ENCODE data around the gene SRM. TPM values are rescaled to one million over a fixed set of nuclear protein-coding genes. Genes with fewer than 3 reads are reported as not detected.
"Not testable (repeated sequence)": the region's sequence is repeated elsewhere in the genome, so short reads cannot be mapped to it uniquely, and the experiment has no call there.

The SRM gene
- total RNA-seq, 4 donors from 2014 or later = 24.4 to 38.8 (median 31.6) TPM

DNA sequence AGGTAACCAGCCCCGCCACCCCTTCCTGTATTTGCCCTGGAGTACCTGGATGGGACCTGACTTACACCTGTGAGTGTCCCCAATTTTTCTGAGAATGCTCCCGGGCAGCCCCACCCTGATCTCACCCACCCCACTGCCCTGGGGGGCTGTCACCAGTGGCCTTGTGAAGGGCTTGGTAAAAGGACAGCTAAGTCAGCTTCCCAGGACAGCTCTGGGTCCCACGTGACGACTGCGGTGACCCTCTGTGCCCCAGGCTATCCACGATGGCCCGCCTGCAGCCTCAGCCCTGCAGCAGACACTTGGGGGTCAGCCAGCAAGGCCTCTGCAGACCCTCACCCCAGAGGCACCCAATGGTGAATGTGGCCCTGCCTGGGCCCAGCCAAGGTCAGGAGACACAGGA, 5.6 kb downstream of the SRM start:
- no peak for DNase-seq (ENCODE audit: low spot score in 2 of 2)
- no peak overlapping the region for H3K4me3 ChIP-seq (ENCODE audit: low read depth, poor library complexity, severe bottlenecking)
- WGBS, 2 donors = 87 to 94% methylated on average over 2 to 7 of the region's 7 CpGs
- TF ChIP-seq, protein P1, sequence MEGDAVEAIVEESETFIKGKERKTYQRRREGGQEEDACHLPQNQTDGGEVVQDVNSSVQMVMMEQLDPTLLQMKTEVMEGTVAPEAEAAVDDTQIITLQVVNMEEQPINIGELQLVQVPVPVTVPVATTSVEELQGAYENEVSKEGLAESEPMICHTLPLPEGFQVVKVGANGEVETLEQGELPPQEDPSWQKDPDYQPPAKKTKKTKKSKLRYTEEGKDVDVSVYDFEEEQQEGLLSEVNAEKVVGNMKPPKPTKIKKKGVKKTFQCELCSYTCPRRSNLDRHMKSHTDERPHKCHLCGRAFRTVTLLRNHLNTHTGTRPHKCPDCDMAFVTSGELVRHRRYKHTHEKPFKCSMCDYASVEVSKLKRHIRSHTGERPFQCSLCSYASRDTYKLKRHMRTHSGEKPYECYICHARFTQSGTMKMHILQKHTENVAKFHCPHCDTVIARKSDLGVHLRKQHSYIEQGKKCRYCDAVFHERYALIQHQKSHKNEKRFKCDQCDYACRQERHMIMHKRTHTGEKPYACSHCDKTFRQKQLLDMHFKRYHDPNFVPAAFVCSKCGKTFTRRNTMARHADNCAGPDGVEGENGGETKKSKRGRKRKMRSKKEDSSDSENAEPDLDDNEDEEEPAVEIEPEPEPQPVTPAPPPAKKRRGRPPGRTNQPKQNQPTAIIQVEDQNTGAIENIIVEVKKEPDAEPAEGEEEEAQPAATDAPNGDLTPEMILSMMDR (IDR thresholded peaks at IDR 0.05) = no peak
- TF ChIP-seq POLR2A (IDR thresholded peaks at IDR 0.05) = no peak
- intact Hi-C loops (cut with DNase I; ENCODE audit: low total_unique reads) = no loop called here

GRCh38 chr1:11053758-11054137, 6.1 kb downstream of the SRM start:
- TF ChIP-seq POLR2A (IDR thresholded peaks at IDR 0.05) = no peak
- TF ChIP-seq, protein P1 (IDR thresholded peaks at IDR 0.05) = no peak
- no peak for DNase-seq (ENCODE audit: low spot score in 2 of 2)
- 60 to 64% methylated on average over 9 to 10 of the region's 10 CpGs for WGBS, 2 donors
- H3K4me3 ChIP-seq (ENCODE audit: low read depth, poor library complexity, severe bottlenecking) = no peak overlapping the region
- intact Hi-C loops (cut with DNase I; ENCODE audit: low total_unique reads) = no loop called here

- intact Hi-C loops (cut with DNase I; ENCODE audit: low total_unique reads) = no loop called here
- no peak for TF ChIP-seq POLR2A (IDR thresholded peaks at IDR 0.05)
- TF ChIP-seq, protein P1 (IDR thresholded peaks at IDR 0.05) = no peak
- no peak overlapping the region for H3K4me3 ChIP-seq (ENCODE audit: low read depth, poor library complexity, severe bottlenecking)
- no peak for DNase-seq (ENCODE audit: low spot score in 2 of 2)
- 23 to 39% methylated on average over 20 to 25 of the region's 29 CpGs for WGBS, 2 donors
These were observed 6.7 kb downstream of the SRM start for GRCh38 chr1:11052839-11053757.

DNA sequence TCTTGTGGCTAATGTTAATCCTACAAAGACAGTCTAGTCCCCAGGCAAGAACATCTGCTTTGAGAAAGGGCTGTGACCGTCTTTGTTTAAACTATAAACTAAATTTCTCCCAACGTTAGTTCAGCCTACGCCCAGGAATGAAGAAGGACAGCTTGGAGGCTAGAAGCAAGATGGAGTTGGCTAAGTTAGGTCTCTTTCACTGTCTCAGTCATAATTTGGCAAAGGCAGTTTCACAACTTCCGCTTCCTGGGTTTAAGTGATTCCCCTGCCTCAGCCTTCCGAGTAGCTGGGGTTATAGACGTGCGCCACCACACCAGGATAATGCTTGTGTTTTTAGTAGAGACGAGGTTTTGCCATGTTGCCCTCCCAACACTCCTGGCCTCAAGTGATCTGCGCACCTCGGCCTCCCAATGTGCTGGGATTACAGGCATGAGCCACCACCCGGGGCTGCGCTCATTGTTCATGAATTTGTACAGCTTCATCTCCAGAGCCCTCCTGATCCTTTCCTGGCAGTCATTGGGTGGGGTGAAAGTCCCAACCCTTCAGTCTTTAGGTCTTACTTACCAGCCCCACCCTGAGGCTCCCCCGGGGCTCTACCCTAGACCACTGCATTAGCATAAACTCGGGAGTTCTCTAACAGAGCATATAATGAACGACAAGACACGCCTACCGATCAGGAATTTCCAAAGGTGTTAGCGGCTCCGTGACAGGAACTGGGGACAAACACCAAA, 7.9 kb downstream of the SRM start:
- intact Hi-C loops (cut with DNase I; ENCODE audit: low total_unique reads) = no loop called here
- 50 to 53% methylated on average over 19 of the region's 19 CpGs for WGBS, 2 donors
- DNase-seq (ENCODE audit: low spot score in 2 of 2) = no peak
- TF ChIP-seq, protein P1 (IDR thresholded peaks at IDR 0.05) = no peak
- TF ChIP-seq POLR2A (IDR thresholded peaks at IDR 0.05) = no peak
- no peak overlapping the region for H3K4me3 ChIP-seq (ENCODE audit: low read depth, poor library complexity, severe bottlenecking)

- DNase-seq (ENCODE audit: low spot score in 2 of 2); H3K4me3 ChIP-seq (ENCODE audit: low read depth, poor library complexity, severe bottlenecking); intact Hi-C loops (cut with DNase I; ENCODE audit: low total_unique reads): not testable (repeated sequence)
- WGBS, 2 donors = 80% methylated on average over 10 of the region's 10 CpGs
These were observed 8.7 kb downstream of the SRM start for GRCh38 chr1:11051121-11051520.
